T47D (cell line): ENCODE results near the gene MED13.
"Not testable (repeated sequence)": the region's sequence is repeated elsewhere in the genome, so short reads cannot be mapped to it uniquely, and the experiment has no call there.

Source experiments
- DNase-seq, 2 experiments: peaks; one replicate each; pipeline versions ENCODE4 v3.0.0 to v3.0.0-alpha.2; 2011 to 2012; ENCODE audit warnings: low read depth in 1 of 2, low spot score in 1 of 2
- JUND ChIP-seq: IDR thresholded peaks from 2 replicates; pipeline ENCODE4 v1.6.1; 2012; ENCODE audit warnings: low read depth
- in situ Hi-C: cut with HindIII; loops from 2 replicates; pipeline ENCODE4 v1.10.0; 2016; ENCODE audit warnings: low sequenced_read_pairs, low pct_unique_long_range_greater_than_20kb

The MED13 gene

GRCh38 chr17:61903251-61903650, 161.8 kb downstream of the MED13 start:
- no peak for DNase-seq
- in situ Hi-C loops = no loop called here
- TF ChIP-seq JUND = no peak

GRCh38 chr17:61897548-61898180, 167.4 kb downstream of the MED13 start:
- TF ChIP-seq JUND = no peak
- no peak for DNase-seq
- in situ Hi-C loops = no loop called here

GRCh38 chr17:61895391-61895790, 169.7 kb downstream of the MED13 start:
- no peak for DNase-seq
- TF ChIP-seq JUND = no peak
- in situ Hi-C loops = no loop called here

- DNase-seq, in situ Hi-C loops: not testable (repeated sequence)
Observed at GRCh38 chr17:61894310-61894709, 170.8 kb downstream of the MED13 start.
